GM13977 (cell line): ENCODE results near the gene F12.

Experiments used
- DNase-seq: peaks from one replicate; pipeline ENCODE4 v3.0.0; 2012; ENCODE audit warnings: low spot score
- CTCF ChIP-seq: IDR thresholded peaks from 2 replicates; pipeline ENCODE4 v1.5.1; 2012; ENCODE audit warnings: mild to moderate bottlenecking, control low read depth; ENCODE audit not compliant: insufficient read depth; ENCODE audit errors: extremely low read depth, missing control alignments
- in situ Hi-C: fragments of 300-500 bp; cut with MboI; formaldehyde crosslinking; loops from one replicate; pipeline ENCODE4 v1.12.0; 2022; ENCODE audit warnings: low sequenced_read_pairs, low pct_unique_long_range_greater_than_20kb, mixed read lengths, inconsistent platforms; ENCODE audit not compliant: unreplicated experiment

F12 gene

DNA sequence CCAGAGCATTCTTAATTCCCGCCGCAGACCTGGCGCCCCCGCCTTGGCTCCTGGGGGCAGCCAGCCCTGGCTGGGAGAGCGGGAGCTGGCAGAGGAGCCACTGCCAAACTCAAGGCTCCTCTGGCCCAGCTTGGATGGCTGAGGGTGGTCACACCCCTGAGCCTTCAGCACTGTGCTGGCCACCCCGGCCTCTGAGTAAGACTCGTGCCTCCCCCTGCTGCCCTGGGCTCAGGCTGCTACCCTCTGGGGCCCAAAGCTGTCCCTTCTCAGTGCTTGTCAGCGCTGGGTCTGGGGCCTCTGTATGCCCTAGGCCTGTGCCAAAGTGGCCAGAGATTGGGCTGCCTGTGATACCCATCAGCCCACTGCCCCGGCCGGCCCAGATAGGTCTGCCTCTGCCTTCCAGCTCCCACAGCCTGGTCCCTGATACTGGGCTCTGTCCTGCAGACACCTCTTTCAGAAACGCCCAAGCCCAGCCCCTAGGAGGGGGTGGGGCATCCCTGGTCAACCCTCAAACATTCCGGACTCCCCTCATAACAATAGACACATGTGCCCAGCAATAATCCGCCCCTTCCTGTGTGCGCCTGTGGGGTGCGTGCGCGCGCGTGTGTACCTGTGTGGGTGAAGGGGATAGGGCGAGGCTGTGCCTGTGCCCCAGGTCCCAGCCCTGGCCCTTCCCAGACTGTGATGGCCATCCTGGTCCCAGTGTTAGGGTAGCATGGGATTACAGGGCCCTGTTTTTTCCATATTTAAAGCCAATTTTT lies 32.9 kb upstream of the F12 start:
- DNase-seq, result no peak
- no peak for TF ChIP-seq CTCF
- in situ Hi-C loops, result no loop called here

GRCh38 chr5:177440990-177441780 lies 31.8 kb upstream of the F12 start:
- no peak for DNase-seq
- in situ Hi-C loops, result no loop called here
- TF ChIP-seq CTCF, result no peak

- DNase-seq, result no peak
- in situ Hi-C loops, result no loop called here
- TF ChIP-seq CTCF, result no peak
These were observed 31.0 kb upstream of the F12 start for GRCh38 chr5:177440211-177440989.

DNA sequence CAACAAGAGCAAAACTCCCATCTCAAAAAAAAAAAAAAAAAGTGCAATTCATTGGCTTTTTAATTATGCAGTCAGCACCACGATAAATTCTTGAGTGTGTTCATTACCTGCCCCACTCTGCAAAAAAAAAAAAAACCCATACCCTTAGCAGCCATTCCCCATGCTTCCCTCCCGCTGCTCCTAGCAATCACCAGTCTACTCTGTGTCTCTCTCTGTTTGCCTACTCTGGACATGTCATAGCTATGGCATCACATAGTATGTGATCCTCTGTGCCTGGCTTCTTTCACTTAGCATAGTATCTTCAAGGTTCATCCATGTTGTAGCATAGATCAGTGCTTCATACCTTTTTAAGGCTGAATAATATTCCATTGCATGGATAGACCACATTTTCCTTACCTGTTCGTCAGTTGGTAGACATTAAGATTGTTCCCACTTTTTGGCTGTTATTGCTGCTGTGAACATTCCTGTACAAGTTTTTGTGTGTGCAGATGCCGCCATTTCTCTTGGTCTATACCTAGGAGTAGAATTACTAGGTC lies 30.2 kb upstream of the F12 start:
- no peak for DNase-seq
- no peak for TF ChIP-seq CTCF
- in situ Hi-C loops, result no loop called here

GRCh38 chr5:177438468-177438867 lies 29.1 kb upstream of the F12 start:
- TF ChIP-seq CTCF, result no peak
- in situ Hi-C loops, result no loop called here
- DNase-seq, result no peak

DNA sequence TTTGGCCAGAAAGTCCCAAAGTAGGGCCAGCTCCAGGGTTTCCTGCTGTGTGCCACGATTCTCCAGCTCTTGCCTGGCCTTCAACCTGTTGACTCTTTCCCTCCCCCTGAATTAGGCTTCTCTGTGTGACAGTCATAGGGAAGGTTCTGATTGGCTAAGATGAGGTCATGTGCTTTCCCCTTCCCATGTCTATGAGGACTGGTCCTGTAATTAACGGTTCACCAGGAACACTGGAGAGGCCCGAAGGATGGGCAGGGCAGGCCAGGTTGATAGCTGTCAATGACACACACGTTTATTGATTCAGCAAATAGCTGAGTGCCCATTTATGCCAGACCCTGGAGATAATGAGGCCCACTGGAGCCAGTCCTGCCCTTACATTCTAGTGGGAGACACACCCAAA lies 28.3 kb upstream of the F12 start:
- DNase-seq, result no peak
- in situ Hi-C loops, result no loop called here
- TF ChIP-seq CTCF, result no peak
